AG08395 (cell line): ENCODE data around the gene TAB2.
"Not testable (repeated sequence)": the region's sequence is repeated elsewhere in the genome, so short reads cannot be mapped to it uniquely, and the experiment has no call there.

Experiments used
- DNase-seq: peaks from one replicate; pipeline ENCODE4 v3.0.0; 2012; ENCODE audit warnings: mixed read lengths, low spot score

Gene TAB2

GRCh38 chr6:149313070-149313469 is 4.4 kb upstream of the TAB2 start:
- DNase-seq, result no peak

DNA sequence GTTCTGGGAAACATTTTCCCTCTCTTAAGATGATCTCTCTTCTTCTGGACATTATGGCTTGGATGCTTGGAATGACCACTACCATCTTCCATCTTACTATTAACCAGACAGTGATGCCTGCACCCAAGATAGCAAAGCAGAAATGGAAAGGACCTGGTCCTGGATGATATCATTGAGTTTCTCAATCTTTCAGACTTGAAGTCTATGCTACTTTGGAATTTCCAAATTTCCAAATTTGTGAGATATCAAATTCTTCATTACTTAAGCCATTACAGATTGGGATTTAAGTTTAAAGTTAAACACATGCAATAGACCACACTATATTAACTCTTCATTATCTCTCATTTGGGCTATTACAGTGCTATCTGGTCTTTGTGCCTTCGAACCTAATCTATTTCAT is 3.7 kb upstream of the TAB2 start:
- DNase-seq, result no peak

- no peak for DNase-seq
These were observed 3.1 kb upstream of the TAB2 start for GRCh38 chr6:149314325-149314905.

DNA sequence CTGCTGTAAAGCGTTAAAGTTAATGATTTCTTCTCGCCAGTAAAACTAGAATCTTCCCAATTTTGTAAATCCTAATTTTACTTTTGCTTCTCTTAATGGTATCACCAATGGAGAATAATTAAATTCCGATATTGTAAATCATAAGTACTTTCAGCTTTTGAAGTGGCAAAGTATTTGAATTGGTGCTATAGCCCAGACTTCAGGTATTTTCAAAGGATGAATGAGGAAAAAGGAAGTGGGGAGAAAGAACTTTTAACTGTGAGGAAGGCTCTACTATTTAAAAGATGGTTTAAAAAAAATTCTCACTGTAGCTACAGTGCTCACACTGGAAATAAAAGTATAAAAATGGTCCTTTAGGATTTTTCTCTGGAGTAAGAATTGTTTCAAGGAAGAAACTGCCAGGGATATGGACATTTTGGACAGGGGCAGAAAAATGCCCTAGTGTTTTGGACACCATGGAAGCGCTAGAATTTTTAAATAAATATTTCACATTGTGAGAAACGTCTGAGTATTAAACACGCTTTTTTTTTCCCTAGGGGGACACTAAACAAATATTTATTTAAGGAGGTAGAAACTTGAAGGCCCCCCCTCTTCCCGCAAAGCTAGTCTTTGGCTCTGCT is 1.3 kb upstream of the TAB2 start:
- DNase-seq, result no peak

DNA sequence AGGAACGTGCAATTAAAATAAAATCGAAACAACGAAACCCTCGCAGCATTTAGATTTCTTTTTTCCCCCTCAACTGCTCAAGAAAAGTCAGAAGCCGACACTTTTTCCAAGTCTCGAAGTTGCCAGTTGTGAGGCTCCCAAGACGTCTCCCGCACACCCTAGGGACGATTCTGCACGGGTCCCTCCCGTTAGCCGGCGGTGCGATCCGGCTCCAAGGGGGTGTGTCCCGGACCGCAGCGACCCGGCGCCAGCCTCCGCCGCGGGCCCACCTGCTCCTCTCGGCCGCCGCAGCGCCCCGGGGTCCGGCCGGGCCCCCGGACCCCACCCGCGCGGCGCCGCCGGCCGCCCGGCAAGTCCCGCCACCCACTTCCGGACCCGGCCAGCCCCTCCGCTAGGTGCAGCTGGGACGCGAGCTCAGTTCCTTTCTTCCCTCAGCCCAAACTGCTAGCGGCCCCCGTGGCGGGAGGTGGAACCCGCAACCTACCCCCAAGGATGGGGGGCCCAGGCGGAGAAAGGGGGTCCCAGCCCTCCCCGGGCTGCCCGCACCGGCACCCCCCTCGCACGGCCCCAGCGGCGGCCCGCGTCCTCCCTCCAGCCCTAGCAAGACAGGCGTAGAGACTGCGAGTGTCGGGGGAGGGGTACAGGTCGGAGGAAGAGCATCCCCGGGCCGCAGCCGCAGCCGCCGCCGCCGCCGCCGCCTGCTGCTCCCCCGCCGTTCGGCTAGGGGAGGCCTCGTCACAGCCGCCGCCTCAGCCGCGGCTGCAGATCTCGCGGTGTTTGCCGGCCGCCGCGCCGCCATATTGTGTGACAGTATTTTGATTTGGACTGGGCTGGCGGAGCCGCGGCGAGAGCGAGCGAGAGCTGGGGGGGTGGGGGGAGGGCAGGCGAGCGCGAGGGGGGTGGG is 520 bp upstream of the TAB2 start:
- DNase-seq, result peak; percentile 86

GRCh38 chr6:149318581-149319286 is 1.2 kb downstream of the TAB2 start:
- DNase-seq, result no peak

- DNase-seq, result no peak
These were observed 1.9 kb downstream of the TAB2 start for GRCh38 chr6:149319422-149319821.

DNA sequence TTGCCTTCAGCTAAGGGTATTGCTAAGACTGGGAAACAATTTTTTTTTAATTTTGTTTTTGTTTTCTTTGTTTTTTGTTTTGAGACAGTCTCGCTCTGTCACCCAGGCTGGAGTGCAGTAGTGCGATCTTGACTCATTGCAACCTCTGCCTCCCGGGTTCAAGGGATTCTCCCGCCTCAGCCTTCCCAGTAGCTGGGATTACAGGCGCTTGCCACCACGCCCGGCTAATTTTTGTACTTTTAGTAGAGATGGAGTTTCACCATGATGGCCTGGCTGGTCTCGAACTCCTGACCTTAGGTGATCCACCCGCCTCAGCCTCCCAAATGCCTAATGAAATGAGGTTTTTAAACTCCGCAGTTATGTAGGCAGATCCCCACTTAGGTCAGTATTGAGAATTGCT is 2.5 kb downstream of the TAB2 start:
- DNase-seq, result not testable (repeated sequence)

DNA sequence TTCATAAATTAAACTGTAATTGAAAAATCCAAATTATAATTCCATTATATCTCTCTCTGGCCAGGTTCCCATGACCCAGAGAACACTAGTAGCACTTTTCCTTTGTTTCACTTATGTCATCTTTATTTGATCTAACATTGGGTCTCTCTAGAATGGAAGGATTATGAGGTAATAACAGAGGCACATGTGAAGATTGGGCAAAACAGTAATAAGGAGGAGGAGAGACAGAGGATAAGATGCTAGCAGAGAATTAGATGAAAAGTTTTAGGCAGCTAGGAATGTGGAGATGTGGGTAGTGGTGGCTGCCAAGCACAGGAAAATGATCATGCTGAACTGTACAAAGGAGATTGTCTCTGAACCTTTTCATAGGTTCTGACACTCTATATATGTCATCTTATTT is 3.3 kb downstream of the TAB2 start:
- DNase-seq, result peak; percentile 4

DNA sequence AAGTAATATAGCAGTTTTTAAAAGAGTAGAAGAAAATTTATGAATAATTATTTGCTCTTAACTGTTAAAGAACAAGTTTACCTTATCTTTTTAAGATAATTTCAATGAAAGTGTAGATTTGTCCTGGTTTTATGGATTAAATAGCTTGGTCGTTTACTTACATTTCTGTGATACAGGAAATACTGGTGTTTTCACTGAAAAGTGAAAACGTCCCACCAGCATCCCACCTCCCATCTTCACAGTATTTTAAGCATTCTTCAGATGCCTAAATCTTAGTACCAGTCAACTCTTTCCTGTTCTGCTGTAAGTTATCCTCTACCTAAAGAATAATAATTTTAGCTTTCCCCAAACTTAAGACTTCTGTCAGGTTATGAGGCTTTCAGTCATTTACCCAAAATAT is 5.8 kb downstream of the TAB2 start:
- no peak for DNase-seq

- DNase-seq, result no peak
These were observed 6.4 kb downstream of the TAB2 start for GRCh38 chr6:149323925-149324324.

DNA sequence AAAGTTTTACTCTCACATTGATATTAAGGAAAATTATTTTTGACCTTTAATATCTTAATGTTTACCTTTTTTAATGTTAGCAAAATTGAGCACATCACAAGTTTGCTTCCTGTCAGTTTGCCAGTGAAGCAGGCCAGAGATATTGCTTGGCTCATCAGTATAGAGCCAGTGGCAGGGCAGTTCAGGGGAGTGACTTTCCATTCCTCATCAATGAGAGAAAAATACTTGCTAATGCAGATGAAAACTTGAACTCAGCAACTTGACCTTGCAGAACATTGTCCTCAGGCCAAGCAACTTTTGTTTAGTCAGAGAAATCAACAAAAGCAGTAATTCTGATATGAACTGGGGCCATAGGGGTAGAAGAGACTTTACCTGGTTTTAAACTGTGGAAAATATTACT is 6.9 kb downstream of the TAB2 start:
- DNase-seq, result no peak

- DNase-seq, result no peak
These were observed 8.2 kb downstream of the TAB2 start for GRCh38 chr6:149325648-149326236.

- DNase-seq, result no peak
These were observed 10.1 kb downstream of the TAB2 start for GRCh38 chr6:149327638-149328037.

- DNase-seq, result no peak
These were observed 10.6 kb downstream of the TAB2 start for GRCh38 chr6:149328083-149328482.

GRCh38 chr6:149329529-149329928 is 12.0 kb downstream of the TAB2 start:
- no peak for DNase-seq

DNA sequence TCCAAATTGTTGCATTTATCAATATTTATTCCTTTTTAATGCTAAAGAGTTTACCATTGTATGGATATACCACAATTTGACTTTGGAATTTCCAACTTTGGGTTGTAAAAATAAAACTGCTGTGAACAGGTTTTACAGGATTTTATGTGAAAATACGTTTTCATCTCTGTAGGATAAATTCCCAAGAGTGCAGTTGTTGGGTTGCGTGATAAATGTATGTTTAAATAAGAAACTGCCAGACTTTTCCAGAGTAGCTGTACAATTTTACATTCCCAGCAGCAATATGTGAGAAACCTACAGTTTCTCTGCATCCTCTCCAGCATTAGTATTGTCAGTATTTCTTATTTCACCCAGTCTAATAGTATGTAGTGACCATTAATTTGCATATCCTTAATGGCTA is 12.6 kb downstream of the TAB2 start:
- no peak for DNase-seq

GRCh38 chr6:149331043-149331807 is 13.7 kb downstream of the TAB2 start:
- no peak for DNase-seq

- no peak for DNase-seq
These were observed 14.4 kb downstream of the TAB2 start for GRCh38 chr6:149331871-149332270.

DNA sequence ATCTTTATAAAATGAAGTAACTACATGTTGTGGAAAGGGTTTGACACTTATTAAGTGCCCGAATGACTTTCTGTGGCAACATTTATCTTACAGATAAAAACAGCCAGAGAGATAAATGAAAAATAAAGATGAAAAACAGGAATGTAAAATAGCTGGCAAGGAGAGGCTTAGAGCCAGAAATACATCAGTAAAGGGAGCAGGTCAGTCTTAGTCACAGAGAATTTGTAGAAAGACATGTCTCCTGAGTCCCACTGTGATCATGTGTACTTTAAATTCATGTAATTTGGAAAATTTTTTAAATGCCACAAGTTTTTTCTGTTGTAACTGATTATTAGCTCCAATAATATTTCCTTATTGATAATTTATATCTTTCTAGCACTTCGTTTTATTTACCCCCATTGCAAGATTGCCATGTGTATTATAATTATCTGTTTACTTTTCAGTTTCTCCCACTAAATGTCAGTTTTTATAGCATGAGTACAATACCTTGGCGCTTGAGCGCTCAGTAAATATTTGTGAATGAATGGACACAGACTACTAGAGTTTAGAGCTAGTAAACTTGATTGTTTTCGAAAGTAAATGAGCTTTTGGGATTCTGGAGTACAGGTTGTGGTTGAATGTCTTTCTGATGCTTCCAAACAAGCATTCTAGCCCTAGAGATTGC is 15.2 kb downstream of the TAB2 start:
- DNase-seq, result no peak

DNA sequence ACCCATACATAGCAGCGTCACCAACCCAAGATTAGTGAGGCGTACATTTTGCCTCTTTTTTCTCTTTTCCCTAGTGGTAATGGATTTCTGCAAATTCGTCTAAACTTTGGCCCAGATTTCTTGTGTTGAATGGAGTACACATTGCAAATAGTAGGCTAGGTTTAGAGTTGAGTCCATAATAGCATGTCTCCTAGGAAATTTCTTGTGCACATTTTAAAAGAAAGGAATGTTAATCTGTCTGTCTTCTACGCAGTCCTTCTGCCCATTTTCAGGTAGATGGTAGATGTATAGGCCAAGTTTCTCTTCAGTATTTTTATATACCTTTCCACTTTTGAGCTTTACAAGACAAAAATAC is 15.7 kb downstream of the TAB2 start:
- no peak for DNase-seq
